ENCODE data around the gene NLRP1. TPM values are rescaled to one million over a fixed set of nuclear protein-coding genes. Genes with fewer than 3 reads are reported as not detected.

NLRP1 gene
- polyA plus RNA-seq, 1 donor from 2014 or later = 255 TPM

DNA sequence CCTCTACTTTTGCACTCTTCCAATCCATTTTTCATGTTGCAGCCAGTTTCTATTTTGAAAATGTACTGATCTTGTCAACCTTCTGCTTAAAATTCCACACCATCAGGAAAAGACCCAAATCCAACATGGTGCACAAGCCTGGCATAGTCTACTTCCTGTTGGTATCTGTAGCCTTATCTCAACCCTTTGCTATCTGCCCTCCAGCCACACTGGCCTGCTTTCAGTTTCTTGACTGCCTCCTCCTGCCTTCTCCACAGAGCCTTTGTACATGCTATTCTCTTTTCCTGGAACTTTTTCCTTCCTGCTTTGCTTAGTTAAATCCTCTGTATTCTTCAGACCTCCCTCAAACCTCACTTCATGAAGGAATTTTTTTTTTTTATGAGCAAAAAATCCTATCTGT is 31.5 kb downstream of the NLRP1 start:
- no peaks in the 10 kb centered on the region for H3F3A ChIP-seq (ENCODE audit: insufficient read depth, low read length, poor library complexity, severe bottlenecking)

DNA sequence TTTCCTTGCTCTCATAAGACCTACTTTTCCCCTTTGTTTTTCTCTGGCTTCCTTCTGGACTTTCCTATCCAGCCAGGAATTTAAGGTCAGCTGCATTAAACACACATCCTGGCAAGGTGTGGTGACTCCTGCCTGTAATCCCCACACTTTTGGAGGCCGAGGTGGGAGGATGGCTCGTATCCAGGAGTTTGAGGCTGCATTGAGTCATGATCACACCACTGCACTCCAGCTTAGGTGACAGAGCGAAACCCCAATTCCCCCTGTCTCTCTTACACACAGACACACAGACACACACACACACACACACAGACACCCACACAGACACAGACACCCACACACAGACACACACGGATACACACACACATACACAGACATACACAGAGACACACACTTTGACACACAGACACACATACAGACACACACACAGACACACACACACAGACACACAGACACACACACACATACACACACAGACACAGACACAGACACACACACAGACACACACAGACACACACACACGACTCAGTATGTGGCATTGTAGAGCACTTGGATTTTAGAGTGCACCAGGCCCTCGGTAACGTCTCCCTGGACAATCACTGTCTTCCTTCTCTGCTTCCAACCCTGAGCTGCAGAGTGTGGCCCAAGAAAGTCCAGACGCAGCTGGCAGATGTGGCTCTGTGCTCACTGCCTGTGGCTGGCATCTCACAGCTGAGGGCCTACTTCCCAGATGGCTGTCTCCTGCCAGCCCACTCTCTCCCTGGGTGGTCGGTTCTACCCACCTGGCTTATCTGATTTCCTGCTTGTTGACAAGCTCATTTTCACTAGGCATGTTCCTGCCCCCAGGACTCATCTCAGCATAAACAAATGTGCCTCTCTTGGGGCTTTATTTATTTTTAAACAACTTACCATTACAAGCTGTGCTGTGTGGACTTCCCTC is 39.0 kb downstream of the NLRP1 start:
- Histone ChIP-seq H3K27me3 (ENCODE audit: insufficient read depth, low read depth, low read length) (no peaks in the 10 kb centered on the region), H4K20me1 (ENCODE audit: insufficient read depth) (no peaks in the 10 kb centered on the region), H3K4me2 (ENCODE audit: low read length) (no peak overlapping the region), H3K79me2 (replicated peaks; ENCODE audit: insufficient read depth, low read length) (no peaks in the 10 kb centered on the region), H3K9me2 (ENCODE audit: insufficient read depth, low read length) (no peaks in the 10 kb centered on the region), H2AFZ (ENCODE audit: low read depth, low read length) (no peak overlapping the region), H3K4me3 (ENCODE audit: low read length) (no peak overlapping the region), H3K27ac (ENCODE audit: low read length) (no peak overlapping the region), H3K9ac (ENCODE audit: low read length) (no peak overlapping the region), H3K9me3 (ENCODE audit: low read length) (no peaks in the 10 kb centered on the region), H3K36me3 (ENCODE audit: insufficient read depth, low read length) (no peaks in the 10 kb centered on the region), H3F3A (ENCODE audit: insufficient read depth, low read length, poor library complexity, severe bottlenecking) (no peaks in the 10 kb centered on the region)
- TF ChIP-seq EP300 (conservative IDR thresholded peaks at IDR 0.05; ENCODE audit: poor library complexity, severe bottlenecking) = no peak
- no peak for TF ChIP-seq RAD21 (conservative IDR thresholded peaks at IDR 0.05)
- TF ChIP-seq, protein P1, sequence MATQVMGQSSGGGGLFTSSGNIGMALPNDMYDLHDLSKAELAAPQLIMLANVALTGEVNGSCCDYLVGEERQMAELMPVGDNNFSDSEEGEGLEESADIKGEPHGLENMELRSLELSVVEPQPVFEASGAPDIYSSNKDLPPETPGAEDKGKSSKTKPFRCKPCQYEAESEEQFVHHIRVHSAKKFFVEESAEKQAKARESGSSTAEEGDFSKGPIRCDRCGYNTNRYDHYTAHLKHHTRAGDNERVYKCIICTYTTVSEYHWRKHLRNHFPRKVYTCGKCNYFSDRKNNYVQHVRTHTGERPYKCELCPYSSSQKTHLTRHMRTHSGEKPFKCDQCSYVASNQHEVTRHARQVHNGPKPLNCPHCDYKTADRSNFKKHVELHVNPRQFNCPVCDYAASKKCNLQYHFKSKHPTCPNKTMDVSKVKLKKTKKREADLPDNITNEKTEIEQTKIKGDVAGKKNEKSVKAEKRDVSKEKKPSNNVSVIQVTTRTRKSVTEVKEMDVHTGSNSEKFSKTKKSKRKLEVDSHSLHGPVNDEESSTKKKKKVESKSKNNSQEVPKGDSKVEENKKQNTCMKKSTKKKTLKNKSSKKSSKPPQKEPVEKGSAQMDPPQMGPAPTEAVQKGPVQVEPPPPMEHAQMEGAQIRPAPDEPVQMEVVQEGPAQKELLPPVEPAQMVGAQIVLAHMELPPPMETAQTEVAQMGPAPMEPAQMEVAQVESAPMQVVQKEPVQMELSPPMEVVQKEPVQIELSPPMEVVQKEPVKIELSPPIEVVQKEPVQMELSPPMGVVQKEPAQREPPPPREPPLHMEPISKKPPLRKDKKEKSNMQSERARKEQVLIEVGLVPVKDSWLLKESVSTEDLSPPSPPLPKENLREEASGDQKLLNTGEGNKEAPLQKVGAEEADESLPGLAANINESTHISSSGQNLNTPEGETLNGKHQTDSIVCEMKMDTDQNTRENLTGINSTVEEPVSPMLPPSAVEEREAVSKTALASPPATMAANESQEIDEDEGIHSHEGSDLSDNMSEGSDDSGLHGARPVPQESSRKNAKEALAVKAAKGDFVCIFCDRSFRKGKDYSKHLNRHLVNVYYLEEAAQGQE (IDR thresholded peaks at IDR 0.05; ENCODE audit: borderline replicate concordance) = no peak
- no peak for TF ChIP-seq MXI1 (conservative IDR thresholded peaks at IDR 0.05; ENCODE audit: poor library complexity, severe bottlenecking)
- no peak for TF ChIP-seq POLR2AphosphoS5 (IDR thresholded peaks at IDR 0.05)
- TF ChIP-seq EZH2 (IDR thresholded peaks at IDR 0.05; ENCODE audit: borderline replicate concordance, insufficient read depth, low read length, poor library complexity, severe bottlenecking) = no peak
- TF ChIP-seq SMC3 (conservative IDR thresholded peaks at IDR 0.05; ENCODE audit: poor library complexity) = no peak
- TF ChIP-seq TAF1 (IDR thresholded peaks at IDR 0.05; ENCODE audit: low read depth) = no peak
- TF ChIP-seq, protein P2, sequence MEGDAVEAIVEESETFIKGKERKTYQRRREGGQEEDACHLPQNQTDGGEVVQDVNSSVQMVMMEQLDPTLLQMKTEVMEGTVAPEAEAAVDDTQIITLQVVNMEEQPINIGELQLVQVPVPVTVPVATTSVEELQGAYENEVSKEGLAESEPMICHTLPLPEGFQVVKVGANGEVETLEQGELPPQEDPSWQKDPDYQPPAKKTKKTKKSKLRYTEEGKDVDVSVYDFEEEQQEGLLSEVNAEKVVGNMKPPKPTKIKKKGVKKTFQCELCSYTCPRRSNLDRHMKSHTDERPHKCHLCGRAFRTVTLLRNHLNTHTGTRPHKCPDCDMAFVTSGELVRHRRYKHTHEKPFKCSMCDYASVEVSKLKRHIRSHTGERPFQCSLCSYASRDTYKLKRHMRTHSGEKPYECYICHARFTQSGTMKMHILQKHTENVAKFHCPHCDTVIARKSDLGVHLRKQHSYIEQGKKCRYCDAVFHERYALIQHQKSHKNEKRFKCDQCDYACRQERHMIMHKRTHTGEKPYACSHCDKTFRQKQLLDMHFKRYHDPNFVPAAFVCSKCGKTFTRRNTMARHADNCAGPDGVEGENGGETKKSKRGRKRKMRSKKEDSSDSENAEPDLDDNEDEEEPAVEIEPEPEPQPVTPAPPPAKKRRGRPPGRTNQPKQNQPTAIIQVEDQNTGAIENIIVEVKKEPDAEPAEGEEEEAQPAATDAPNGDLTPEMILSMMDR (IDR thresholded peaks at IDR 0.05; ENCODE audit: poor library complexity, severe bottlenecking) = no peak

More for the DNA sequence above, 31.5 kb downstream of the NLRP1 start:
- Histone ChIP-seq H3K9me2 (ENCODE audit: insufficient read depth, low read length) (no peaks in the 10 kb centered on the region), H3K79me2 (replicated peaks; ENCODE audit: insufficient read depth, low read length) (no peaks in the 10 kb centered on the region), H3K9me3 (ENCODE audit: low read length) (no peaks in the 10 kb centered on the region), H3K9ac (ENCODE audit: low read length) (no peak overlapping the region), H3K27me3 (ENCODE audit: insufficient read depth, low read depth, low read length) (no peaks in the 10 kb centered on the region), H3K4me3 (ENCODE audit: low read length) (no peak overlapping the region), H2AFZ (ENCODE audit: low read depth, low read length) (no peak overlapping the region), H4K20me1 (ENCODE audit: insufficient read depth) (no peaks in the 10 kb centered on the region), H3K4me2 (ENCODE audit: low read length) (no peak overlapping the region), H3K27ac (ENCODE audit: low read length) (no peak overlapping the region), H3K36me3 (ENCODE audit: insufficient read depth, low read length) (no peaks in the 10 kb centered on the region)
- no peak for TF ChIP-seq MXI1 (conservative IDR thresholded peaks at IDR 0.05; ENCODE audit: poor library complexity, severe bottlenecking)
